Hepatocyte (in vitro differentiated cells): Measurements from ENCODE around the gene GKN1. TPM values are rescaled to one million over a fixed set of nuclear protein-coding genes. Genes with fewer than 3 reads are reported as not detected.

ENCODE experiments used
- DNase-seq: peaks from one replicate; pipeline ENCODE4 v3.0.0-alpha.2; 2016; ENCODE audit warnings: low spot score
- H2AFZ ChIP-seq: fragments of 200-600 bp; sonication (generic); 2 replicates; pipeline ENCODE4 v1.6.0; 2016; ENCODE audit warnings: antibody characterized with exemption, mild to moderate bottlenecking
- H3K27ac ChIP-seq: fragments of 200-600 bp; sonication (generic); 2 replicates; pipeline ENCODE4 v1.5.1; 2016; ENCODE audit warnings: mild to moderate bottlenecking
- H3K27me3 ChIP-seq: fragments of 200-600 bp; sonication (generic); 2 replicates; pipeline ENCODE4 v1.6.1; 2016
- H3K36me3 ChIP-seq: fragments of 200-600 bp; sonication (generic); replicated peaks from 2 replicates; pipeline ENCODE4 v1.5.1; 2016; ENCODE audit warnings: low read depth; ENCODE audit not compliant: insufficient read depth
- H3K4me1 ChIP-seq: fragments of 200-600 bp; sonication (generic); 2 replicates; pipeline ENCODE4 v1.5.1; 2016; ENCODE audit warnings: mild to moderate bottlenecking, moderate library complexity; ENCODE audit not compliant: insufficient read depth
- H3K4me2 ChIP-seq: fragments of 200-600 bp; sonication (generic); 2 replicates; pipeline ENCODE4 v1.6.0; 2016
- H3K4me3 ChIP-seq: fragments of 200-600 bp; sonication (generic); 2 replicates; pipeline ENCODE4 v1.5.1; 2016; ENCODE audit warnings: mild to moderate bottlenecking
- H3K79me2 ChIP-seq: fragments of 200-600 bp; sonication (generic); 2 replicates; pipeline ENCODE4 v1.6.0; 2017; ENCODE audit warnings: mild to moderate bottlenecking
- H3K9me2 ChIP-seq: fragments of 200-600 bp; sonication (generic); replicated peaks from 2 replicates; pipeline ENCODE4 v1.6.0; 2017; ENCODE audit warnings: mild to moderate bottlenecking; ENCODE audit not compliant: insufficient read depth
- H3K9me3 ChIP-seq: fragments of 200-600 bp; sonication (generic); 2 replicates; pipeline ENCODE4 v1.5.1; 2016; ENCODE audit warnings: low read depth, mild to moderate bottlenecking
- H4K20me1 ChIP-seq: fragments of 200-600 bp; sonication (generic); 2 replicates; pipeline ENCODE4 v1.6.0; 2016; ENCODE audit warnings: mild to moderate bottlenecking; ENCODE audit not compliant: insufficient read depth, poor library complexity, severe bottlenecking
- CTCF ChIP-seq: fragments of 200-600 bp; sonication (generic); IDR thresholded peaks from 2 replicates; pipeline ENCODE4 v1.5.1; 2016; ENCODE audit warnings: antibody characterized with exemption, mild to moderate bottlenecking; ENCODE audit not compliant: poor library complexity
- EZH2 ChIP-seq: fragments of 200-600 bp; sonication (generic); IDR thresholded peaks from 2 replicates; pipeline ENCODE4 v1.6.1; 2016; ENCODE audit warnings: antibody characterized with exemption, mild to moderate bottlenecking, borderline replicate concordance
- EZH2phosphoT487 ChIP-seq: fragments of 200-600 bp; sonication (generic); IDR thresholded peaks from one replicate; pipeline ENCODE4 v1.6.1; 2018; ENCODE audit warnings: antibody characterized with exemption, mild to moderate bottlenecking, low read depth, moderate library complexity; ENCODE audit not compliant: unreplicated experiment, severe bottlenecking
- WGBS: methylation state at CpG from one replicate; pipeline ENCODE4 v1.1.6; 2016; ENCODE audit warnings: low lambda C conversion rate; ENCODE audit errors: missing lambda C conversion rate; 5-methylcytosine and 5-hydroxymethylcytosine counted together
- polyA plus RNA-seq: library from polyadenylated mRNA; unstranded; fragments of >200 nt; fragmentation: Nextera tagmentation; extraction: Ambion mirVana; gene quantifications from 2 replicates; pipeline ENCODE4 v1.2.1, GENCODE V29; 2016
- total RNA-seq: library from RNA; depleted of rRNA; stranded (reverse); fragments of >200 nt; gene quantifications from 2 replicates; pipeline ENCODE4 v1.2.3, GENCODE V29; 2014

GKN1 gene
- total and polyA plus RNA-seq, 2 experiments from 2014 or later, result 0.25 to 0.53 TPM

- H3K79me2 ChIP-seq, result no peaks in the 10 kb centered on the region
- no peak overlapping the region for H2AFZ ChIP-seq
- no peaks in the 10 kb centered on the region for H3K36me3 ChIP-seq
- no peaks in the 10 kb centered on the region for H4K20me1 ChIP-seq
- no peaks in the 10 kb centered on the region for H3K9me3 ChIP-seq
- no peaks in the 10 kb centered on the region for H3K9me2 ChIP-seq
- TF ChIP-seq EZH2phosphoT487 (no peak), CTCF (no peak), EZH2 (no peak)
- 90% methylated on average over 8 of the region's 8 CpGs for WGBS
- no peak overlapping the region for H3K4me3 ChIP-seq
- DNase-seq, result no peak
- no peaks in the 10 kb centered on the region for H3K27me3 ChIP-seq
- no peaks in the 10 kb centered on the region for H3K4me1 ChIP-seq
- no peak overlapping the region for H3K27ac ChIP-seq
- H3K4me2 ChIP-seq, result no peak overlapping the region
Observed at GRCh38 chr2:68969736-68970490, 4.5 kb upstream of the GKN1 start.

- Histone ChIP-seq H3K79me2 (no peaks in the 10 kb centered on the region), H3K9me3 (no peaks in the 10 kb centered on the region), H3K27me3 (peaks cover 6% of the 10 kb centered on the region), H3K27ac (no peak overlapping the region), H2AFZ (no peak overlapping the region), H3K36me3 (no peaks in the 10 kb centered on the region), H3K4me2 (no peak overlapping the region), H3K9me2 (no peaks in the 10 kb centered on the region), H3K4me1 (no peaks in the 10 kb centered on the region), H3K4me3 (no peak overlapping the region), H4K20me1 (no peaks in the 10 kb centered on the region)
- DNase-seq, result no peak
- WGBS, result 92% methylated on average over 8 of the region's 8 CpGs
- TF ChIP-seq CTCF, result no peak
Observed at GRCh38 chr2:68970566-68971265, 3.7 kb upstream of the GKN1 start.

- Histone ChIP-seq H3K4me2 (no peak overlapping the region), H3K27ac (no peak overlapping the region), H3K79me2 (no peaks in the 10 kb centered on the region), H2AFZ (no peak overlapping the region), H3K9me3 (no peaks in the 10 kb centered on the region), H3K4me3 (no peak overlapping the region), H3K27me3 (peaks cover 7% of the 10 kb centered on the region), H3K9me2 (no peaks in the 10 kb centered on the region), H3K36me3 (no peaks in the 10 kb centered on the region), H4K20me1 (no peaks in the 10 kb centered on the region), H3K4me1 (no peaks in the 10 kb centered on the region)
- TF ChIP-seq EZH2 (no peak), EZH2phosphoT487 (no peak), CTCF (no peak)
- no peak for DNase-seq
- WGBS, result 50% methylated on average over 5 of the region's 5 CpGs
Observed at GRCh38 chr2:68971591-68972231, 2.7 kb upstream of the GKN1 start.
